Upper lobe of left lung (tissue), 6 donors: Measurements from ENCODE around the gene KRTAP5-3. TPM values are rescaled to one million over a fixed set of nuclear protein-coding genes. Genes with fewer than 3 reads are reported as not detected.

Source experiments
- ATAC-seq, 2 donors: fragments of 200-7000 bp; cut with Tn5 transposase; one replicate each; pipeline ENCODE4 v1.9.1; 2022; ENCODE audit warnings: mild to moderate bottlenecking in 2 of 2, moderate library complexity in 2 of 2; ENCODE audit not compliant: low FRiP score in 2 of 2
- DNase-seq, 2 donors: peaks; one replicate each; pipeline ENCODE4 v3.0.0-alpha.2; 2019 to 2020
- H3K27ac ChIP-seq, 4 donors: fragments of 200-600 bp; sonication (generic); one replicate each; pipeline ENCODE4 v1.5.1; 2016 to 2019
- H3K27me3 ChIP-seq, 4 donors: fragments of 200-600 bp; sonication (generic); one replicate each; pipeline ENCODE4 v1.5.1; 2017 to 2019
- H3K36me3 ChIP-seq, 4 donors: fragments of 200-600 bp; sonication (generic); one replicate each; pipeline ENCODE4 v1.5.1; 2016 to 2019
- H3K4me1 ChIP-seq, 4 donors: fragments of 200-600 bp; sonication (generic); one replicate each; pipeline ENCODE4 v1.5.1; 2018 to 2019
- H3K4me3 ChIP-seq, 4 donors: fragments of 200-600 bp; sonication (generic); one replicate each; pipeline ENCODE4 v1.5.1; 2017 to 2019; ENCODE audit warnings: mild to moderate bottlenecking in 2 of 4, moderate library complexity in 1 of 4
- H3K9me3 ChIP-seq, 4 donors: fragments of 200-600 bp; sonication (generic); one replicate each; pipeline ENCODE4 v1.5.1; 2018 to 2019
- CTCF ChIP-seq, 6 experiments: fragments of 450-650 bp in 4 of 6; fragments of 200-600 bp in 2 of 6; sonication (generic) in 2 of 6; IDR thresholded peaks; one replicate each; pipeline ENCODE4 v1.5.1; 2016 to 2019; ENCODE audit warnings: antibody characterized with exemption in 6 of 6
- EP300 ChIP-seq, 4 donors: sonication (generic); formaldehyde crosslinking; IDR thresholded peaks; one replicate each; pipeline ENCODE4 v1.5.1; 2017; ENCODE audit warnings: antibody characterized with exemption in 4 of 4, control low read depth in 2 of 4
- POLR2A ChIP-seq, 4 donors: fragments of 450-650 bp; IDR thresholded peaks; one replicate each; pipeline ENCODE4 v1.5.1; 2016 to 2017; ENCODE audit warnings: antibody characterized with exemption in 4 of 4, mild to moderate bottlenecking in 2 of 4
- POLR2AphosphoS5 ChIP-seq, 2 donors: sonication (generic); formaldehyde crosslinking; IDR thresholded peaks; one replicate each; pipeline ENCODE4 v1.5.1; 2017; ENCODE audit warnings: antibody characterized with exemption in 2 of 2
- WGBS, 2 donors: methylation state at CpG; one replicate each; pipeline ENCODE4 v1.1.5; 2017 to 2018; 5-methylcytosine and 5-hydroxymethylcytosine counted together
- total RNA-seq, 6 donors: library from RNA; depleted of rRNA in 4 of 6; stranded (reverse); fragments of >200 nt in 4 of 6; gene quantifications; one replicate each; pipeline versions ENCODE4 v1.1.0 to v1.2.1, GENCODE V29; 2016 to 2021
- donor health status: DM: no; HTN: no; CAD: no; lungs with moderate emphysema.
- donor health status: DM: no; HTN: yes; CAD: no; lungs with severe emphysema.

KRTAP5-3 gene
- total RNA-seq, 6 donors from 2014 or later, result not detected

GRCh38 chr11:1654388-1655167 is 46.3 kb upstream of the KRTAP5-3 start:
- peak in 1 of 2 donors; percentile 47 for DNase-seq

DNA sequence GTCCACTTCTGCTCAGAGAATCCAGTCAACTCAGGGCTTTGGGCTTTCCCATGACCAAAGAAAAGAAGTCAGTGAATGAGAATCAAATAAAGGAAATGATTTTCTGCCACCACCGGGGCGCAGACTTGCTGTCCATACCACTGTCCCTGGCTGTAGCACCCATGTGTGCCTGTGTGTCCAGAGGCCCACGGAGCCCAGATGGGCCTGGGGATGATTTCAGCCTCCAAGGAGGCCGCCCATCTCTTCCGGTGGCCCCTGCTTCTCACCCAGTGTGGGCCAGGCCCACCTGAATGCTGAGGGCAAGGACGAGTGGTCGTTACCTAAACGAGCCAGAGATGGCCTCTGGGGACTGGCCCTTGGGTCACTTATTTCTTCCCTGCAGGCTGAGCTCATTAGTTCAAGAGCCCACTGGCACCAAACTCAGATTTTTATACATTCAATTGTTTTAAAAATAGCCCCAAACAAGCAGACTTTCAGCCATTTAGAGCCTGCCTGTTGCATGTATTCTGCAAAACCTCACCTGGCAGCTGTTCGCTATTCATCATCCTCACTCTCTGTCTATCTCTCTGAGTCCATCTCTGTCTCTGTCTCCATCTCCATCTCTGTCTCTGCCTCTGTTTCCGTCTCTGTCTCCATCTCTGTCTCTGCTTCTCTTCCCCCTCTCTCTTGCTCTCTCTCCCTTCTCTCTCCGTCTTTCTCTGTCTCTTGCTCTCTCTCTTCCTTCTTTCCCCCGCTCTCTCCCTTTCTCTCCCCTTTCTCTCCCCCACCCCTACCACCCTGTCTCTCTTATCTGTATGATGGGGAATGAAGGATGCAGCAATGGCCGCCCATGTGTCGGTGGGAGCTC is 45.5 kb upstream of the KRTAP5-3 start:
- Histone ChIP-seq H3K27ac (no peak overlapping the region), H3K27me3 (no peaks in the 10 kb centered on the region), H3K4me3 (no peak overlapping the region), H3K4me1 (peaks cover 0 to 10% (median 6%) of the 10 kb centered on the region in 4 donors), H3K9me3 (no peaks in the 10 kb centered on the region), H3K36me3 (no peaks in the 10 kb centered on the region)
- 76 to 92% methylated on average over 13 to 14 of the region's 14 CpGs for WGBS, 2 donors
- no peak for DNase-seq
- TF ChIP-seq POLR2A (IDR thresholded peaks at IDR 0.05), result no peak
- no peak for TF ChIP-seq EP300 (IDR thresholded peaks at IDR 0.05)
- no peak for TF ChIP-seq CTCF (IDR thresholded peaks at IDR 0.05)
- TF ChIP-seq POLR2AphosphoS5 (IDR thresholded peaks at IDR 0.05), result no peak
- ATAC-seq, result no peak

More at GRCh38 chr11:1654388-1655167, 46.3 kb upstream of the KRTAP5-3 start:
- Histone ChIP-seq H3K36me3 (no peaks in the 10 kb centered on the region), H3K4me1 (peaks cover 0 to 10% (median 8%) of the 10 kb centered on the region in 4 donors), H3K27ac (no peak overlapping the region), H3K9me3 (no peaks in the 10 kb centered on the region), H3K27me3 (no peaks in the 10 kb centered on the region), H3K4me3 (no peak overlapping the region)
- no peak for ATAC-seq
- WGBS, 2 donors, result 59 to 64% methylated on average over 20 to 21 of the region's 21 CpGs
- no peak for TF ChIP-seq POLR2AphosphoS5 (IDR thresholded peaks at IDR 0.05)
- no peak for TF ChIP-seq EP300 (IDR thresholded peaks at IDR 0.05)
- no peak for TF ChIP-seq CTCF (IDR thresholded peaks at IDR 0.05)
- TF ChIP-seq POLR2A (IDR thresholded peaks at IDR 0.05), result no peak

DNA sequence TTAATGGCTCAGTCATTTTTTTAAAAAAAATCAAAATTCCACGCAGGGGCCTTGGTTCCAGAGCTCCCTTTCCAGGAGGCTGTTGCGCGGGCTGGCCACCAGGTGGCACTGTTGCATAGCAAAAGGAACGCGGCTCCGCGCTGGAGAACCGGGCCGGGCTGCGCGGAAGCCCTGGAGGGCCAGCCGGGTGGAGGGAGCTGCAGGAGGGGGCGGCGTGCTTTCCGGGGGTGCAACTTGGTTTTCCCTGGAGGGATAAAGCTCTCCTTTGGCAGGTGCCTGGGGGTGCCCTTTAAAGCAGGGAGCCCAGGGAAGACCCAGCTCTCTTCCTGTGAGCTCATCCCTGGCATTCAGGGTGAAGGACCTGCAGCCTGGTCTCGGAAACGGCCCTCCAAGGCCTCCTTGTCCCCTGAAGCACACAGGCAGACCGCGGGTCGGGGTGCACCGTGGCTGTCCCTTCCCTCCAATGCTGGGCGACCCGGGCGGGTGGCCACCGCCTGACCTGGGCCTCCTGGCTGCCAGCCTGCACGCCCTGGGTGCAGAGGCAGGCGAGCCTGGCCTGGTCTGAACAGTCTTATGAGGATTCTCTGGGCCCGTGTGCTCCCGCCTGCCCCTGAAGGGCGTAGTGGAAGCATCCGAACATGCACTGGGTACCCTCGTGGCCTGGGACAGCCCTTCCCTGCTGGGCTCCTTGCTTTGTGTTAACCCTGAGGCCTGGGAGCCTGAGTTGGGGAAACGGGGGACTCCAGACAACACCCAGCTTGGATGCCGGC is 44.7 kb upstream of the KRTAP5-3 start:
- ATAC-seq (peak; percentile 82 to 93), DNase-seq (peak; percentile 78 to 94)
- Histone ChIP-seq H3K27me3 (no peaks in the 10 kb centered on the region), H3K4me3 (no peak overlapping the region), H3K4me1 (peaks cover 0 to 10% (median 6%) of the 10 kb centered on the region in 4 donors), H3K9me3 (no peaks in the 10 kb centered on the region), H3K36me3 (no peaks in the 10 kb centered on the region), H3K27ac (no peak overlapping the region)
- TF ChIP-seq CTCF (IDR thresholded peaks at IDR 0.05) (peak; percentile 91 to 98 (median 94)), POLR2A (IDR thresholded peaks at IDR 0.05) (no peak), POLR2AphosphoS5 (IDR thresholded peaks at IDR 0.05) (no peak), EP300 (IDR thresholded peaks at IDR 0.05) (no peak)
- 34 to 95% methylated on average over 2 to 31 of the region's 34 CpGs for WGBS, 2 donors

GRCh38 chr11:1652442-1652770 is 44.1 kb upstream of the KRTAP5-3 start:
- H3K9me3 ChIP-seq, result no peaks in the 10 kb centered on the region
- peaks cover 0 to 10% (median 6%) of the 10 kb centered on the region in 4 donors for H3K4me1 ChIP-seq
- H3K27ac ChIP-seq, result no peak overlapping the region
- H3K27me3 ChIP-seq, result no peaks in the 10 kb centered on the region
- no peak overlapping the region for H3K4me3 ChIP-seq
- 56 to 57% methylated on average over 20 of the region's 20 CpGs for whole genome bisulfite sequencing, 2 donors
- no peak for DNase-seq
- TF ChIP-seq CTCF (IDR thresholded peaks at IDR 0.05) (no peak), EP300 (IDR thresholded peaks at IDR 0.05) (no peak), POLR2A (IDR thresholded peaks at IDR 0.05) (no peak), POLR2AphosphoS5 (IDR thresholded peaks at IDR 0.05) (no peak)
- no peaks in the 10 kb centered on the region for H3K36me3 ChIP-seq
- no peak for ATAC-seq
